Measurements from ENCODE around the gene HPSE2.

The HPSE2 gene

DNA sequence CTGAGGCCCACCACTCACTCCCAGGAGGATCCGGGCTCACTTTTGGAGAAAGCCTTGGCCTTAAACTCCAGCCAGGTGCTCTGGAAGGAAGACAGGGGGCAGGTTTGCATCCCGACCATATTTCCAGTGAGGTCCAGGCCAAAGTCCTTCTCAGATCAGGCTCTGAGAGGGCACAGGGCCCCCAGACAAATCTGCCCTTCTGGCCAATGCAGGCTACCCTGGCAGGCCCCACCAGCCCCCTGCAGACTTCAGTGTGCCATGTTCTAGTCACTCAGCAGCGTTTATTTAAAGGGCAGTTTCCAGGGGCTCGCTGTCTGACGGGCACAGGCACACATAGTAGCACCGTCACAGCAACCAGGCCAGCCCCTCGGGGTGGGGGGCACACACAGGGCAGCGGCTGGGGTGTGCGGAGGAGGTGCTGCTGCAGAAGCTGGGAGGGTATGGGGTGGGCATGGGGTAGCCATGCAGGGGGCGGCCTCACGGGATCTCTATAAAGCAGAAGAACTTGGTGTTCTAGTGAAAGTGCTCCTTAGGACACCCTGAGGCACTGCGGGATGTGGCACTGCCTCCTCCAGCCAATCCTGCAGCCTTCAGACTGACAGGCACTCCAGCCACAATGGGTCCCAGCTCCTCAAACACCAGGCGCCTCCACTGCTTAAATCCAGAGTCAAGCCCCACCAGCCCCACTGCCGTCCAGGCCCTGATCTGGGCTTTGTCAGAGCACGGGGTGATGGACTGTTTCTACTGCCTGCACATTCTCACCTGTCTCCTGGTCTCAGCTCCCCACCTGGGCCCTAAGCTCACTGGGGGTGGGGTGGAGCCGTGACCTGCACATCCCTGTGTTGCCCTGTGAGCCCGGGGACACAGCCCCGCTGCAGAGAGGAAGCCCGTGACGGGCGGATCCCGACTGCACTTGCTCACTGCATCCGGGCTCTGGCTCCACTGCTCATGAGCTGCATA is 811.1 kb downstream of the HPSE2 start:
- DNase-seq = no peak

DNA sequence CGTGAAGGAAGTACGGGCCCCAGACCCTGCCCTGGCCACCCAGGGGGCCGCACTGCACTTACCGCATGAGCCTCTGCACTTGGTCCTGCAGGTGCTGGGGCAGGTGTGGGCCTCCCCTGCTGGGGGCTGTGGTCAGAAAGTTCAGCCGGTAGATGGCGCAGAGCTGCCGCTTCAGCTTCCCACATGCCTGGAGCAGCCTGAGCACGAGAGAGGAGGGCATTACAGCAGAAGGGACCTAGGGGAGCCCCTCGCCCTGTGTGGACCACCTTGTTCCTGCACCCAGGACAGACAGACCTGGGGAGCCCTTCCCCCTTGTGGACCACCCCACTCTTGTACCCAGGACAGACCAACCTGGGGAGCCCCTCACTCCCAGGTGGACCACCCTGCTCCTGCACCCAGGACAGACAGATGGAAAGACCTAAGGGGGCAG is 811.9 kb downstream of the HPSE2 start:
- no peak for DNase-seq

GRCh38 chr10:98422182-98422581 is 813.5 kb downstream of the HPSE2 start:
- no peak for DNase-seq

- no peak for DNase-seq
These were observed 814.9 kb downstream of the HPSE2 start for GRCh38 chr10:98420786-98421185.

- no peak for DNase-seq
These were observed 816.0 kb downstream of the HPSE2 start for GRCh38 chr10:98419469-98420261.

DNA sequence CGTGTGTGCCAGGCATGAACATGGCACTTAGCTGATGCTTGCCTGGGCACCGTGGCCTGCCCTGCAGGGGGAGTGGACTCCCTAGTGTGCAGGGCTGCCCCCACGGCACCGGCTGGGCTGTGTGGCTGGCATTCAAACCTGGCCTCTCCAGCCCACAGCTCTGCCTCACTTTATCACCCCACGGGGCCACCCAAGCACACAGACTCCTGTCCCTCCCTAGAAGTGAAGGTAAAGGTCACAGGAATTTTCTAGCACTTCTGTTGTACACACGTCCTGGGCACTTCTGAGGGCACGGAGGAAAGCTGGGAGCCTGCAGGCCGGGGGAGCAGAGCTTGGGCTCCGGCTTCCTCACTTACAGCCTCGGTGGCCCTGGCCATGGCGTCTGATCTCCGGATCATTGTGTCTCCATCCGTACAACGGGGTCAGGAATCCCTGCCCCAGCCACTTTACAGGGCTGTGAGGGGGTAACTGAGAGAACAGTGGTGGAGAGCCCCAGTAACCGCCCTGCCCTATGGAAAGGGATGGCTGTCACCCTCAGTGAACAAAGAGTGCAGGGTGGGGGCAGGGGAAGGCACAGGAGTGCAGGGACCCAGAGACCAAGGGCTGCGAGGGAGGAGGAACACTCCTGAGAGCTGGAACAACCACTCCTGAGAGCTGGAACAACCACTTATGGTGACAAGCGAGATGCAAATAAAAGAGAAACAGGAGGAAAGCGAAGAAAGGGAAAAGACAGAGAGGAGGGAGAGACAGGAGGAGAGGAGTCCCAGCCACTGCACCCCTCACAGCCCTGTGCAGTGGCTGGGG is 816.8 kb downstream of the HPSE2 start:
- DNase-seq = no peak

DNA sequence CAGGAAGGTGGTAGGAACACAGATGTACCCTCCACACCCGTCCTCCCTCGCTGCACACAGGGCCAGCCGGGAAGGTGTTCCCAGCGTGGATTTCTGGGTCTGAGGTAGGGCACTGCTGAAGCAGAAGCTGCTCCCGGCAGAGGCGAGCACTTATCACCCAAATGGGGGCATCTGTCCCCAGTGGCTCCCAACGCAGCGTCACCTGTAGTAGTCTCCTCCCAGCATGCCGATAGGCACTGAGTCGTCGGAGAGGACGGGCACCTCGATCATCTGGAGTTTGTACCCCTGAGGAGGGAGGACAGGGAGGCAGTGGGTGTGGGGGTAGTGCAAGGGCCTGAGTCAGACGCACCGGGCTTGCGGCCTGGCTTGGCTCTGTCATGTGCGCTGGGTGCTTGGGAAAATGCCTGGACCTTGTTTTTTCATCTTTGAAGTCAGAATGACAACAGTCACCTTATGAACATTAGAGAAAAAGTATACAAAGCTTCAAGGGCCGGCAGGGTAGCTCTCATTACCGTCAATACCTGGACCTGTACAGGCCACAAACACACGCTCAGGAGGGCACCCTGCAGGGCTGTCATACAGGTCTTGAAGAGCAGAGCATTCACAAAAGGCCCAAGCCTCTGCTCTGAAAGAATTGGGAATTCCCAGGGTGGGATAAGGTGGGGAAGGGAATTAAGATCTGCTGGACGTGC is 817.5 kb downstream of the HPSE2 start:
- DNase-seq = no peak

DNA sequence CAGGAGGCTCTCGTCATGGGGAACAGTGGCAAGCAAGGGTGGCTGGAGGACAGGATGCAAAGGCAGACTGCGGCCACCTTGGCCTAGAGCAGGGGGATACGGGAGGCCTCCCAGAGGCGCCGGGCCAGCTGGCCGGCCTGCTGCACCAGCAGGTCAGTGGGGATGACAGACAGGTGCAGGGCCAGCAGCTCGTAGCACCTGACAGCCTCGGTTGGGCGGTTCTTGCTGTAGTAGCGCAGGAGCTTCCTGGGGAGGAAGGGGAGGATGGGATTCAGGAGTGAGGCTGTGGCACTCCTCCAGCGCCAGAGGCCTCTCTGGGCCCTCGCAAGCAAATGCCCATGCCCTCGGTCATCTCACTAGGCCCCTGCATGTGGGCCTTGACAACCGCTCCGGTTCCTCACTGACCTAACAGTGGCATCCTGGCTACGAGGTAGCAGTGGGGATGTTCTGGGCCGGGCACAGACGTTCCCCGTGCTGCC is 818.1 kb downstream of the HPSE2 start:
- DNase-seq = no peak

GRCh38 chr10:98416606-98417388 is 818.9 kb downstream of the HPSE2 start:
- DNase-seq = no peak

DNA sequence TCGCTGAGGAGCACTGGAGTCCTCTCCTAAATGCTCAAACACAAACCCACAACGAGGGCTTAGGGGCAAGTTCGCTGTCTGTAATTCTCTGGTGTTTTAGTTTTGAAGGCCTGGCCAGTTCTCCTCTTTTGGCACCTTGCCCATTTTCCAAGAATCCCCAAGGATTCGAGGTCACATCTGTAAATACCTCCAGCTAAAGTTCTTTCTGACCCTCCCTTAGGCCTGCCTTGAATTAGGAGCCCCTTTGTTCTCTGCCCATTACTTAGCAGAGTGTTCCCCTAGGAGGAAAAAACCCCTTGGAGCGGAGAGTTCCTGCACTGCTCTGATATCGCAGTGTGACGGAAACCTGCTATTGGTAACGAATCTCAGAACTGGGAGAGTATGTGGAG is 819.9 kb downstream of the HPSE2 start:
- DNase-seq = no peak

GRCh38 chr10:98414932-98415730 is 820.5 kb downstream of the HPSE2 start, which contains the start of gene PYROXD2:
TSS of gene PYROXD2 (minus strand) at chr10:98415182. CDS start at chr10:98415135, 47 bp downstream.
- peak; percentile 83 to 87 for DNase-seq

DNA sequence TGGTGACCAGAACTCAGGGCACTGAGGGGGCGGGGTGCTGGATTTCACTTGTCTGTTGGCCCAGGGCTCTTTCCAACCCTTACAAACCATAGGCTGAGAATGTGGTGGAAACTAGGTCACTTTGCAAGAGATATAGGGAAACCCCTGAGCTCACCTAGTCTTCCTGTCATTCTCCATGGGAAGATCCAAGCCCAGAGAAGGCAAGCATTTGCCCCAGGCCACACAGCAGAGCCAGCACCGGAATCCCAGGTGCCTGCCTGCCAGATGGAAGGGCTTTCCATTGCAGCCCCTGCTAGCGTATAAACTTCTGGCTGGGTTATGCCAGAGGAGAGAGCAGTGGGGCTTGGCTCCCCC is 821.1 kb downstream of the HPSE2 start:
- DNase-seq = no peak

DNA sequence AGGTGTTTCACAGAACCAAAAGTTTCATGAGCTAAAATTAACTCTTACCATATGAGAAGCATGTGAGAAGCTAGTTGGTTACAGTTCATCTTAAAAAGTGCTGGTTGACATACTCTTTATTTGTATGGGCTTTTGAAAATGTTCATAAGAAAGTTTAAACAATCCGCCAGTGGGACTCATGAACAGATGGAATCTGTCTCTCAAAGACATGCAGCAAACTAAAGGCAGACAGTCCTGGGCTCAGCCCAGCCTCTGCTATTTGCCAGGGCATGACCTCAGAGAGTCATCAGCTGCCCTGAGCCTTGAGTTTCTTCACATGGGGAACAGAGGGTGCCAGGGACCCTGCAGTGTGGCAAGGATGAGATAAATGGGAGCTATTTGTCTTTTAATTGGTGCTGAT is 823.9 kb downstream of the HPSE2 start:
- no peak for DNase-seq

GRCh38 chr10:98411166-98411565 is 824.5 kb downstream of the HPSE2 start:
- no peak for DNase-seq

DNA sequence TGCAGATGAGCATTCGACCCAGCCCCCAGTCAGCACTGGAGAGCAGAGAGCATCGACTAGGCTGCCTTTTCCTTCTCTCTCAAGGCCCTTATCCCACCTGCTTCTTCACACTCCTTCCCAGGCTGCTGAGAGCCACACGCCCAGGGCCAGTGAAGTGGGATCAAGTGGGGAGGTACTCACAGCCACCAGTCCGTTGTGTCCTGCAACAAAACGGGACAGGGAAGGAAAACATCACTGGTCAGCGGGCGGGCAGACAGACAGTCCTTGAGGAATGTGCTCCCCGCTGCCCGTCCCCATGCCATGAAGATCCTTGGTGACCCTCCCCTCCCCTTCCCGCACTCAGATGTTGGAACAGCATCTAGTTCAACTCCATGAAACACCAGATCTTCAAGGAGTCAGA is 824.9 kb downstream of the HPSE2 start:
- DNase-seq = no peak

- no peak for DNase-seq
These were observed 825.4 kb downstream of the HPSE2 start for GRCh38 chr10:98410135-98410743.

- DNase-seq = no peak
These were observed 826.9 kb downstream of the HPSE2 start for GRCh38 chr10:98408799-98409198.

GRCh38 chr10:98407744-98408241 is 827.9 kb downstream of the HPSE2 start:
- DNase-seq = no peak
